ENCODE data around the gene TRAK1. TPM values are rescaled to one million over a fixed set of nuclear protein-coding genes. Genes with fewer than 3 reads are reported as not detected.

The TRAK1 gene
- total and polyA plus RNA-seq, 7 experiments from 2014 or later = 4.8 to 30.4 (median 13.9) TPM

DNA sequence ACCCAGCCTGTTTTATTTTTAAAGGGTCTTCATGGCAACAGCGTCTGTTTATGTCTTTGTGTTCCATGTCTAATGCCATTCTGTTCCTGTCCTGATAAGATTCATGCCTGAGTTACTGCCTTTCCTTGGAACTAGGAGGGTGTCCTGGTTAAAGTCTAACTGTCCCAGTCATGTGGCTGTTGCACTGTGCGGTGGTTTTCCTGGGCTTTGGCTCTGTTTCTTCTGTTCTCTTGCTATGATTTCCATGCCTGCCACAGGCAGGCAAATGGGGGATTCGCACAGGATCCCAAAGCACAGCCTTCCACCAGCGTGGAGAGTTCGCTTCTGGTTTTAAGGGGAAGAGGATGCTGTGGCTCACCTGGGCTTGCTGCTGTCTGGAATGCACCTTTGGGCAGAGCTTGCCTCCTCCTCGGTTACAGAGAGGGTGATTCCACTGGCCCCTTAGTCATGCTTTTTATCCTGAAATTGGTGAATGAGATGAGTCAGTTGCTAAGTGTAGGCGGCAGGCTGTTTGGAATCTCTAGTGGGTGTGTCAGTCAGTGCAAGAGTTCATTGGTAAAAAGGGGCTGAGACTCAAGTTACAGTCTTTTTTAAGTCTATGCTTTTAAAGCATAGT, 88.1 kb downstream of the TRAK1 start:
- DNase-seq (peak in 1 of 9 donors; percentile 25), ATAC-seq (no peak)
- Histone ChIP-seq H3K9me3 (ENCODE audit: control insufficient read depth in 2 of 3, low read length in 3 of 3) (no peaks in the 10 kb centered on the region), H3K4me1 (ENCODE audit: control insufficient read depth in 2 of 2, insufficient read depth in 2 of 2, low read length in 2 of 2) (no peaks in the 10 kb centered on the region), H3K27ac (ENCODE audit: low read depth, low read length) (no peak overlapping the region), H3K27me3 (ENCODE audit: control insufficient read depth in 2 of 2, insufficient read depth in 2 of 2, low read length in 2 of 2) (no peaks in the 10 kb centered on the region), H3K36me3 (ENCODE audit: control insufficient read depth in 2 of 3, insufficient read depth in 3 of 3, low read length in 3 of 3) (peaks cover 0 to 3% (median 0%) of the 10 kb centered on the region in 3 experiments), H3K4me3 (ENCODE audit: low read length) (no peak overlapping the region)
- ChIA-PET CTCF (no interaction called here), POLR2A (no interaction called here)
- H3K27ac Mint-ChIP-seq = no peak overlapping the region
- no peaks in the 10 kb centered on the region for H3K27me3 Mint-ChIP-seq
- H3K9me3 Mint-ChIP-seq = no peaks in the 10 kb centered on the region
- intact Hi-C loops (cut with micrococcal nuclease) = no loop called here
- H3K4me1 Mint-ChIP-seq = peaks cover 0 to 7% (median 0%) of the 10 kb centered on the region in 7 donors
- no peak overlapping the region for H3K4me3 Mint-ChIP-seq
- peaks cover 4 to 26% (median 7%) of the 10 kb centered on the region in 5 donors for H3K36me3 Mint-ChIP-seq

DNA sequence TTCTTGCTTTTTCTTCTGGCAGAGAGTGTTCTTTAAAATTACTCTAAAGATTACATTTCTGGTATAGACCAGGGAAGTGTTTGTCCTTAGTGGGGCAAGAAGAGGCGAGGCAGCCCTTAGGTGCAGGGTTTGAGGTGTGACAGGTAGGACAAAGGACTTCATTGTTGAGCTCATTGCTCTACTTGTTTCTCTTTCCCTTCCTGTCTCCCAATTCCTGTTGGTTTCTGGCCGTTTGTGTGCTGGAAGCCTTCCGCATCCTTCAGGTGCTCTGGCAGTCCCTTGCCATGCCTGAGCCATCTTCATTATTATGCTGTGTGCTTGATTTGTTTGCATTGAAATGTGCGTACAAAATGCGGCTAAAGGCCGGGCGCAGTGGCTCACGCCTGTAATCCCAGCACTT, 89.7 kb downstream of the TRAK1 start:
- no peaks in the 10 kb centered on the region for H3K9me3 Mint-ChIP-seq
- intact Hi-C loops (cut with micrococcal nuclease) = no loop called here
- no peaks in the 10 kb centered on the region for H3K27me3 ChIP-seq (ENCODE audit: control insufficient read depth in 2 of 2, insufficient read depth in 2 of 2, low read length in 2 of 2)
- DNase-seq (no peak), ATAC-seq (no peak)
- ChIA-PET CTCF (interaction anchor here (0.6 kb wide), 1 partner anchor 8 kb away, joined by 3 read pairs; no protein-coding TSS in a partner anchor), POLR2A (no interaction called here)
- H3K36me3 ChIP-seq (ENCODE audit: control insufficient read depth in 2 of 3, insufficient read depth in 3 of 3, low read length in 3 of 3) = peaks cover 0 to 12% (median 0%) of the 10 kb centered on the region in 3 experiments
- no peak overlapping the region for H3K27ac ChIP-seq (ENCODE audit: low read depth, low read length)
- H3K27ac Mint-ChIP-seq = peak overlapping the region in 1 of 9 donors; percentile 45
- peaks cover 7 to 37% (median 9%) of the 10 kb centered on the region in 5 donors for H3K36me3 Mint-ChIP-seq
- no peaks in the 10 kb centered on the region for H3K27me3 Mint-ChIP-seq
- H3K4me3 ChIP-seq (ENCODE audit: low read length) = no peak overlapping the region
- H3K4me1 ChIP-seq (ENCODE audit: control insufficient read depth in 2 of 2, insufficient read depth in 2 of 2, low read length in 2 of 2) = no peaks in the 10 kb centered on the region
- peaks cover 0 to 7% (median 0%) of the 10 kb centered on the region in 7 donors for H3K4me1 Mint-ChIP-seq
- no peaks in the 10 kb centered on the region for H3K9me3 ChIP-seq (ENCODE audit: control insufficient read depth in 2 of 3, low read length in 3 of 3)
- H3K4me3 Mint-ChIP-seq = no peak overlapping the region

DNA sequence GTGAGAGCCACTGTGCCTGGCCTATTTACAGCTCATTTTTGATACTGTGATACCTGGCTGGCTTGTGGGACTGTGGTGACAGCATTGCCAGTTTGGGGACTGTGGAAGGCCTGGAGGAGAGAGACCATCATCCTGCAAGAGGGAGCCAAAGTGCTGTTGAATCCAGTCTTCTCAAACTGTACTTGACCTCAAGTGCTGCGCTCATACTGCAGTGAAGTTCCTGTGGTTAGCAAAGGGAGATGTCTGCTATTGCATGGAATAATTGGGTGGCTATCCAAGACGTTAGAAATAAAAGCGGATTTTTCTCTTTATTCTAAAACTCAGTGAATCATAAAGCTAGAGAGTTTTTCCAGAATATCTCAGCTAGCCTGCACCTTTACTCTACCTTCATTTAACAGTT, 91.4 kb downstream of the TRAK1 start:
- Histone ChIP-seq H3K27me3 (ENCODE audit: control insufficient read depth in 2 of 2, insufficient read depth in 2 of 2, low read length in 2 of 2) (no peaks in the 10 kb centered on the region), H3K36me3 (ENCODE audit: control insufficient read depth in 2 of 3, insufficient read depth in 3 of 3, low read length in 3 of 3) (peaks cover 0 to 10% (median 0%) of the 10 kb centered on the region in 3 experiments), H3K9me3 (ENCODE audit: control insufficient read depth in 2 of 3, low read length in 3 of 3) (no peaks in the 10 kb centered on the region), H3K27ac (ENCODE audit: low read depth, low read length) (no peak overlapping the region), H3K4me1 (ENCODE audit: control insufficient read depth in 2 of 2, insufficient read depth in 2 of 2, low read length in 2 of 2) (no peaks in the 10 kb centered on the region), H3K4me3 (ENCODE audit: low read length) (no peak overlapping the region)
- CTCF ChIA-PET = interaction anchor here (0.7 kb wide), 1 partner anchor 58 kb away, joined by 4 read pairs; no protein-coding TSS in a partner anchor
- H3K27me3 Mint-ChIP-seq = no peaks in the 10 kb centered on the region
- ATAC-seq (no peak), DNase-seq (no peak)
- H3K36me3 Mint-ChIP-seq = peaks cover 7 to 28% (median 9%) of the 10 kb centered on the region in 5 donors
- intact Hi-C loops (cut with micrococcal nuclease) = no loop called here
- peak overlapping the region in 1 of 9 donors; percentile 36 for H3K27ac Mint-ChIP-seq
- POLR2A ChIA-PET = no interaction called here
- peaks cover 0 to 7% (median 0%) of the 10 kb centered on the region in 7 donors for H3K4me1 Mint-ChIP-seq
- H3K9me3 Mint-ChIP-seq = no peaks in the 10 kb centered on the region
- no peak overlapping the region for H3K4me3 Mint-ChIP-seq

DNA sequence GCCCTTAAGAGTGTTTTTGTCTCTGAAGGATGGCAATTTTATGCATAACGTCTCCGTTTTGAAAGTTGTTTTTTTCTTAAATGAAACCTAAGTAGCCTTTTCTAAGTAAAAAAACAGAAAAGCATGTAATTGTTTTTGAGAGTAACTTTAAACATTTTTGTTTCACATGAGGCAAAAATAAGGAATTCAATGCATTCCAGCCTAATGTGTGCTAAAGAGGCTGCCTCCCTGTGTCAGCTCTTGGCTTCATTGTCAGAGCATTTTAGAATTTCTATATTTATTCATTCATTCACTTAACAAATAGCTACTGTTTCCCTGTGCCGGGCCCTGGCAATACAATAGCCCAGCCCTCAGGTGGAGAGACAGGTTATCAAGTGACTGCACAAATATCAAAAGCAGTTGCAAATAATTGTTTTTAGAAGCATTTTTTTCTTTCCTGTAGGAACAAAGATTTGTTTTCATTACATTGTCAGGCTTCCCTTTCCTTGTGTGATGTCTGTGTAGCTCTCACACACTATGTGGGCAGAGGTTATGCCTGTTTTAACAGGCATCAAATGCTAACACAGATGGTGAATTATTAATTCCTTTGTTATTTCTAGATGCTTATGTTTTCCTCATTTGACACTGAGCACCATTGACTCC, 93.0 kb downstream of the TRAK1 start:
- H3K27ac ChIP-seq (ENCODE audit: low read depth, low read length) = no peak overlapping the region
- no peaks in the 10 kb centered on the region for H3K9me3 ChIP-seq (ENCODE audit: control insufficient read depth in 2 of 3, low read length in 3 of 3)
- CTCF ChIA-PET = no interaction called here
- peak overlapping the region in 2 of 9 donors; percentile 38 to 65 for H3K27ac Mint-ChIP-seq
- H3K27me3 Mint-ChIP-seq = no peaks in the 10 kb centered on the region
- H3K36me3 ChIP-seq (ENCODE audit: control insufficient read depth in 2 of 3, insufficient read depth in 3 of 3, low read length in 3 of 3) = peaks cover 0 to 10% (median 0%) of the 10 kb centered on the region in 3 experiments
- no peak overlapping the region for H3K4me3 ChIP-seq (ENCODE audit: low read length)
- no peaks in the 10 kb centered on the region for H3K4me1 ChIP-seq (ENCODE audit: control insufficient read depth in 2 of 2, insufficient read depth in 2 of 2, low read length in 2 of 2)
- H3K36me3 Mint-ChIP-seq = peaks cover 0 to 33% (median 4%) of the 10 kb centered on the region in 5 donors
- H3K27me3 ChIP-seq (ENCODE audit: control insufficient read depth in 2 of 2, insufficient read depth in 2 of 2, low read length in 2 of 2) = no peaks in the 10 kb centered on the region
- no peak for DNase-seq
- intact Hi-C loops (cut with micrococcal nuclease) = no loop called here
- peaks cover 0 to 5% (median 0%) of the 10 kb centered on the region in 7 donors for H3K4me1 Mint-ChIP-seq
- POLR2A ChIA-PET = no interaction called here
- ATAC-seq = no peak
- no peaks in the 10 kb centered on the region for H3K9me3 Mint-ChIP-seq
- no peak overlapping the region for H3K4me3 Mint-ChIP-seq

DNA sequence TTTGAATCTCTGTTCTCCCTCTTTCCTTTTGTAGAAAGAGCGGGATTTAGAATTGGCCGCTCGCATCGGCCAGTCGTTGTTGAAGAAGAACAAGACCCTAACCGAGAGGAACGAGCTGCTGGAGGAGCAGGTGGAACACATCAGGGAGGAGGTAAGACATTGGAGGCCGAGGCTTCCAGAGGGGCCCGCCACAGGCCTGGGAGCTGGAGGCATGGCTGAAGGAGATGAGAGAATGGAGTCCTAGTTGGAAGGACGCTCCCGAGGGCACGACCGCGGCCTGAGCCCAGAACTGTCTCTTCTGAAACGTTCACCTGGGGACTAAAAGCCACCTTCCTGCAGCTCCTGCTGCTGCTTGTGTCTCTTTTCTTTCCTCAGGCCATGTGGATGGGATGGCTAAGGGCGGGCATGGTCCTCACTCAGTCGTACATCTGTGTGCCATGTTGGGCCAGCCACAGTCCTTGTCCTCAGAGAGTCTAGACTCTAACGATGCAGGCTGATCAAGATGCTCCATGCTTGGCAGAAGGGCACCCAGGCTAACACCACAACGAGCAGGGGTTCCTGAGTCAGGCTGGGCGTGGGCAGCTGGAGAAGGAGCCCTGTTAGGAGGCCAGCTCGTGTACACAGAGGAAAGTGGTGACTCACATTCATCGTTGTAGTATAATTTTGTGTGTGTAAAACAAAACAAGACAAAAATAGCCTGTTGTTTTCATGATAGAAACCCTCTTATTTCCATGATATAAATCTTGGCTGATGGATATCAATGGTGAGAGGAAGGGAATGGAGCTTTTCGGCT, 93.7 kb downstream of the TRAK1 start:
- no peak overlapping the region for H3K4me3 ChIP-seq (ENCODE audit: low read length)
- no peak overlapping the region for H3K27ac ChIP-seq (ENCODE audit: low read depth, low read length)
- H3K36me3 ChIP-seq (ENCODE audit: control insufficient read depth in 2 of 3, insufficient read depth in 3 of 3, low read length in 3 of 3) = peaks cover 0 to 10% (median 0%) of the 10 kb centered on the region in 3 experiments
- H3K4me1 ChIP-seq (ENCODE audit: control insufficient read depth in 2 of 2, insufficient read depth in 2 of 2, low read length in 2 of 2) = no peaks in the 10 kb centered on the region
- H3K27me3 Mint-ChIP-seq = no peaks in the 10 kb centered on the region
- H3K36me3 Mint-ChIP-seq = peaks cover 0 to 32% (median 4%) of the 10 kb centered on the region in 5 donors
- no peaks in the 10 kb centered on the region for H3K9me3 Mint-ChIP-seq
- no peak overlapping the region for H3K4me3 Mint-ChIP-seq
- no peaks in the 10 kb centered on the region for H3K4me1 Mint-ChIP-seq
- ChIA-PET CTCF (interaction anchor here (0.7 kb wide), 1 partner anchor 33 kb away, joined by 8 read pairs; no protein-coding TSS in a partner anchor), POLR2A (no interaction called here)
- H3K27me3 ChIP-seq (ENCODE audit: control insufficient read depth in 2 of 2, insufficient read depth in 2 of 2, low read length in 2 of 2) = no peaks in the 10 kb centered on the region
- H3K9me3 ChIP-seq (ENCODE audit: control insufficient read depth in 2 of 3, low read length in 3 of 3) = no peaks in the 10 kb centered on the region
- peak overlapping the region in 1 of 9 donors; percentile 38 for H3K27ac Mint-ChIP-seq
- ATAC-seq (no peak), DNase-seq (no peak)
- intact Hi-C loops (cut with micrococcal nuclease) = no loop called here

DNA sequence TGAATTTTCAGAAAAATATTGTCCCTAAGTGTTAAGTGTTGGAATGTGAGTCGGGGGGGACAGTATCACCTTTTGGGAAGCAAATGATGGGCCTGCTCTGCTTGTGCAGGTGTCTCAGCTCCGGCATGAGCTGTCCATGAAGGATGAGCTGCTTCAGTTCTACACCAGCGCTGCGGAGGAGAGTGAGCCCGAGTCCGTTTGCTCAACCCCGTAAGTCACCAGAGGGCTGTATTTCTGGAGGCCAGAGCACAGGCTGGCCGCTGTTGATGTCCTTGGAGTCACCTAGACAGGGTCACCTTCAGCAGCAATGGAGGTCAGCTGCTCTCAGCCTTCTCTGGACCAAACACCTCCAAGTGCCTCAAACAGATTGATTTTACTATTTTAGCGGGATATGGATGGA, 96.8 kb downstream of the TRAK1 start:
- POLR2A ChIA-PET = no interaction called here
- H3K27me3 Mint-ChIP-seq = no peaks in the 10 kb centered on the region
- H3K4me1 ChIP-seq (ENCODE audit: control insufficient read depth in 2 of 2, insufficient read depth in 2 of 2, low read length in 2 of 2) = peaks cover 5 to 9% of the 10 kb centered on the region in 2 donors
- H3K27me3 ChIP-seq (ENCODE audit: control insufficient read depth in 2 of 2, insufficient read depth in 2 of 2, low read length in 2 of 2) = no peaks in the 10 kb centered on the region
- H3K4me1 Mint-ChIP-seq = peaks cover 6 to 20% (median 8%) of the 10 kb centered on the region in 7 donors
- peaks cover 0 to 10% (median 0%) of the 10 kb centered on the region in 3 experiments for H3K36me3 ChIP-seq (ENCODE audit: control insufficient read depth in 2 of 3, insufficient read depth in 3 of 3, low read length in 3 of 3)
- no peak overlapping the region for H3K4me3 ChIP-seq (ENCODE audit: low read length)
- H3K27ac Mint-ChIP-seq = peak overlapping the region in 2 of 9 donors; percentile 6 to 26
- CTCF ChIA-PET = interaction anchor here (1.4 kb wide), 1 partner anchor 89 kb away, joined by 3 read pairs; no protein-coding TSS in a partner anchor
- H3K4me3 Mint-ChIP-seq = no peak overlapping the region
- DNase-seq (no peak), ATAC-seq (no peak)
- intact Hi-C loops (cut with micrococcal nuclease) = no loop called here
- no peak overlapping the region for H3K27ac ChIP-seq (ENCODE audit: low read depth, low read length)
- H3K36me3 Mint-ChIP-seq = peaks cover 0 to 36% (median 4%) of the 10 kb centered on the region in 5 donors
- H3K9me3 ChIP-seq (ENCODE audit: control insufficient read depth in 2 of 3, low read length in 3 of 3) = no peaks in the 10 kb centered on the region
- H3K9me3 Mint-ChIP-seq = no peaks in the 10 kb centered on the region

All from naive thymus-derived CD4-positive, alpha-beta T cell (primary cell).